Neural progenitor cell (in vitro differentiated cells): Measurements from ENCODE around the gene IGF2. TPM values are rescaled to one million over a fixed set of nuclear protein-coding genes. Genes with fewer than 3 reads are reported as not detected.

Experiments used
- DNase-seq: peaks from one replicate; pipeline ENCODE4 v3.0.0-alpha.2; 2016; ENCODE audit warnings: low spot score
- H2AFZ ChIP-seq: fragments of 200-600 bp; sonication (generic); replicated peaks from 2 replicates; pipeline ENCODE4 v1.6.1; 2016; ENCODE audit warnings: antibody characterized with exemption
- H3F3A ChIP-seq: fragments of 200-600 bp; sonication (generic); 2 replicates; pipeline ENCODE4 v1.6.1; 2016; ENCODE audit warnings: antibody characterized with exemption, low read depth
- H3K27ac ChIP-seq: fragments of 200-600 bp; sonication (generic); 2 replicates; pipeline ENCODE4 v1.5.1; 2016; ENCODE audit warnings: mild to moderate bottlenecking
- H3K27me3 ChIP-seq: fragments of 200-600 bp; sonication (generic); 2 replicates; pipeline ENCODE4 v1.6.1; 2016; ENCODE audit warnings: mild to moderate bottlenecking, moderate library complexity
- H3K36me3 ChIP-seq: fragments of 200-600 bp; sonication (generic); 2 replicates; pipeline ENCODE4 v1.5.1; 2016
- H3K4me1 ChIP-seq: fragments of 200-600 bp; sonication (generic); 2 replicates; pipeline ENCODE4 v1.6.1; 2016; ENCODE audit warnings: mixed run types
- H3K4me2 ChIP-seq: fragments of 200-600 bp; sonication (generic); 2 replicates; pipeline ENCODE4 v1.6.1; 2016
- H3K4me3 ChIP-seq: fragments of 200-600 bp; sonication (generic); 2 replicates; pipeline ENCODE4 v1.5.1; 2016
- H3K79me2 ChIP-seq: fragments of 200-600 bp; sonication (generic); 2 replicates; pipeline ENCODE4 v1.6.1; 2016; ENCODE audit warnings: low read depth
- H3K9ac ChIP-seq: fragments of 200-600 bp; sonication (generic); 2 replicates; pipeline ENCODE4 v1.6.1; 2016
- H3K9me3 ChIP-seq: fragments of 200-600 bp; sonication (generic); 2 replicates; pipeline ENCODE4 v1.5.1; 2016; ENCODE audit warnings: low read depth
- H4K20me1 ChIP-seq: fragments of 200-600 bp; sonication (generic); 2 replicates; pipeline ENCODE4 v1.6.1; 2016; ENCODE audit warnings: low read depth
- H3K27ac Mint-ChIP-seq: 3 replicates; pipeline ENCODE4 v1.8.0; 2021; ENCODE audit warnings: mixed read lengths
- H3K27me3 Mint-ChIP-seq: 2 replicates; pipeline ENCODE4 v1.8.0; 2022; ENCODE audit warnings: low read depth, mild to moderate bottlenecking, inconsistent platforms, moderate library complexity, mixed read lengths; ENCODE audit not compliant: insufficient read depth
- H3K36me3 Mint-ChIP-seq: 3 replicates; pipeline ENCODE4 v1.8.0; 2021; ENCODE audit warnings: mixed read lengths
- H3K4me1 Mint-ChIP-seq: 3 replicates; pipeline ENCODE4 v1.8.0; 2021; ENCODE audit warnings: mixed read lengths
- H3K4me3 Mint-ChIP-seq: 3 replicates; pipeline ENCODE4 v1.8.0; 2021; ENCODE audit warnings: mild to moderate bottlenecking, moderate library complexity, mixed read lengths
- H3K9me3 Mint-ChIP-seq: 3 replicates; pipeline ENCODE4 v1.8.0; 2020; ENCODE audit warnings: mixed read lengths
- CTCF ChIP-seq: fragments of 200-600 bp; sonication (generic); IDR thresholded peaks from 2 replicates; pipeline ENCODE4 v1.5.1; 2017; ENCODE audit warnings: antibody characterized with exemption, mild to moderate bottlenecking
- EZH2 ChIP-seq: fragments of 200-600 bp; sonication (generic); IDR thresholded peaks from 2 replicates; pipeline ENCODE4 v1.6.1; 2017; ENCODE audit warnings: antibody characterized with exemption, mild to moderate bottlenecking, moderate library complexity
- EZH2phosphoT487 ChIP-seq: fragments of 200-600 bp; sonication (generic); IDR thresholded peaks from 2 replicates; pipeline ENCODE4 v1.6.1; 2017; ENCODE audit warnings: antibody characterized with exemption
- total RNA-seq: library from RNA; depleted of rRNA; stranded (reverse); fragments of >200 nt; gene quantifications from 2 replicates; pipeline ENCODE4 v1.2.3, GENCODE V29; 2015; ENCODE audit warnings: low replicate concordance

The IGF2 gene
- total RNA-seq, 1 donor from 2014 or later: 0.45 TPM

GRCh38 chr11:2155511-2155910 is 16.3 kb upstream of the IGF2 start:
- Mint-ChIP-seq H3K4me1 (peaks cover 14% of the 10 kb centered on the region), H3K36me3 (no peaks in the 10 kb centered on the region), H3K4me3 (no peak overlapping the region), H3K9me3 (no peaks in the 10 kb centered on the region), H3K27ac (no peak overlapping the region), H3K27me3 (peaks cover 9% of the 10 kb centered on the region)
- no peaks in the 10 kb centered on the region for H3K79me2 ChIP-seq
- H3K27me3 ChIP-seq: no peaks in the 10 kb centered on the region
- no peak overlapping the region for H3K27ac ChIP-seq
- H3K9me3 ChIP-seq: no peaks in the 10 kb centered on the region
- no peak overlapping the region for H3K4me2 ChIP-seq
- H4K20me1 ChIP-seq: no peaks in the 10 kb centered on the region
- no peak overlapping the region for H3K9ac ChIP-seq
- H3K4me3 ChIP-seq: no peak overlapping the region
- H3K4me1 ChIP-seq: peaks cover 8% of the 10 kb centered on the region
- no peak for TF ChIP-seq CTCF
- TF ChIP-seq EZH2phosphoT487: no peak
- TF ChIP-seq EZH2: no peak
- no peaks in the 10 kb centered on the region for H3K36me3 ChIP-seq
- DNase-seq: no peak
- peaks cover 7% of the 10 kb centered on the region for H3F3A ChIP-seq
- no peak overlapping the region for H2AFZ ChIP-seq

DNA sequence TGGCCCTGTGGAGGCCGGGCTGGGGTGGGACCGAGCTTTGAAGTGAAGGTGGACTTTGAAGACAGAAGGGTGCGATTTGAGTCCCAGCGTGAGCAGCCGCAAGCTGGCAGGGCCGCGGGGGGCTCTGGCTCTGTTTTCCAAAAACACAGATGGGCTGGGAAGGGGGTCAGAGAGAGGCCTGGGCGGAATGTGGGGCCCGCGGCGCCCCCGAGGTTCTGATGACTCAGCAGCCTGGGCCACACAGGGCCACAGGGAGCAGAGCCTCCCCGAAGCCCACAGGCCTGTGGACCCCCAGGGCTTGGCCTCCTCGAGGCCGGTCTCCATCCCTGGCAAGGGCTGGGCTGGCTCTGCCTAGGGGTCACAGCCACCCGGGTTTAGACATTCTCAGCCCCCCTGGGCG is 15.7 kb upstream of the IGF2 start:
- Histone ChIP-seq H3K9ac (no peak overlapping the region), H2AFZ (no peak overlapping the region), H3K27ac (no peak overlapping the region), H3K4me3 (no peak overlapping the region), H3K36me3 (no peaks in the 10 kb centered on the region), H3F3A (peaks cover 14% of the 10 kb centered on the region), H3K79me2 (no peaks in the 10 kb centered on the region), H3K4me1 (peaks cover 14% of the 10 kb centered on the region), H4K20me1 (no peaks in the 10 kb centered on the region), H3K9me3 (no peaks in the 10 kb centered on the region), H3K27me3 (no peaks in the 10 kb centered on the region), H3K4me2 (no peak overlapping the region)
- no peaks in the 10 kb centered on the region for H3K36me3 Mint-ChIP-seq
- H3K4me3 Mint-ChIP-seq: no peak overlapping the region
- H3K27ac Mint-ChIP-seq: no peak overlapping the region
- H3K9me3 Mint-ChIP-seq: no peaks in the 10 kb centered on the region
- H3K4me1 Mint-ChIP-seq: peaks cover 20% of the 10 kb centered on the region
- TF ChIP-seq EZH2: no peak
- TF ChIP-seq CTCF: no peak
- no peak for TF ChIP-seq EZH2phosphoT487
- peaks cover 7% of the 10 kb centered on the region for H3K27me3 Mint-ChIP-seq
- DNase-seq: no peak

DNA sequence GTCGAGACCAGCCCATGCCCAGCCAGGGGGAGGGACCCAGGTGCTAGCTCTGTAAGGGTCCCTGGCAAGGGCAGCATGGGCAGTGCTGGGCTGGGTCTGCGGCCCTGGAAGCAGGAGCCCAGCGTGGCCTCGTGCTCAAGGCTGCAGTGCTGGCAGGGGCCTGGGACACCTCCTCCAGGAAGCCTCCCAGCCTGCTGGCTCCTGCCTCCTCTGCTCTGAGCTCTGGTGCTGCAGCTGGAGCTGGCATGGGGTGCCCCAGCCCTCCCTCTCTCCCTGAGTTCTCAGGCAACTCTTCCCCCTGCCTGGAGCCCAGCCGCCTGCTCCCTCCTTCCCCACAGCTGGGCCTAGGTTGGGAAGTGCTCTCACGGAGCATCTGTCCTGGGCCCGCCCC is 15.0 kb upstream of the IGF2 start:
- Histone ChIP-seq H3K27ac (no peak overlapping the region), H3K27me3 (peaks cover 2% of the 10 kb centered on the region), H4K20me1 (no peaks in the 10 kb centered on the region), H3K79me2 (no peaks in the 10 kb centered on the region), H3K4me1 (peaks cover 21% of the 10 kb centered on the region), H3K9me3 (no peaks in the 10 kb centered on the region), H3K4me2 (no peak overlapping the region), H2AFZ (no peak overlapping the region), H3F3A (peaks cover 15% of the 10 kb centered on the region), H3K9ac (no peak overlapping the region), H3K36me3 (no peaks in the 10 kb centered on the region), H3K4me3 (no peak overlapping the region)
- no peak overlapping the region for H3K4me3 Mint-ChIP-seq
- H3K27me3 Mint-ChIP-seq: peaks cover 10% of the 10 kb centered on the region
- no peaks in the 10 kb centered on the region for H3K36me3 Mint-ChIP-seq
- H3K4me1 Mint-ChIP-seq: peaks cover 24% of the 10 kb centered on the region
- TF ChIP-seq EZH2phosphoT487: no peak
- no peak for TF ChIP-seq EZH2
- no peak for TF ChIP-seq CTCF
- DNase-seq: no peak
- H3K9me3 Mint-ChIP-seq: no peaks in the 10 kb centered on the region
- no peak overlapping the region for H3K27ac Mint-ChIP-seq
